Naive thymus-derived CD8-positive, alpha-beta T cell (primary cell): ENCODE results near the gene AAK1. TPM values are rescaled to one million over a fixed set of nuclear protein-coding genes. Genes with fewer than 3 reads are reported as not detected.
A peak's percentile ranks its signal among the peaks of the same experiment; 100 is the strongest.
"Not testable (repeated sequence)": the region's sequence is repeated elsewhere in the genome, so short reads cannot be mapped to it uniquely, and the experiment has no call there.

ENCODE experiments used
- ATAC-seq, 2 donors: fragments of 150-1000 bp; cut with Tn5 transposase in 1 of 2; sonication (Bioruptor Pico), chemical (Tn5 transposase) in 1 of 2; 1 replicate in 1 of 2; 2 replicates in 1 of 2; pipeline ENCODE4 v1.10.0; 2021; ENCODE audit warnings: mild to moderate bottlenecking in 2 of 2, moderate library complexity in 2 of 2
- POLR2A ChIA-PET: fragments of 350-600 bp; sonication (Branson Sonifier 250); formaldehyde crosslinking; loops from one replicate; lab custom pipeline; 2021; ENCODE audit warnings: antibody characterized with exemption; lab: Charles Lee
- DNase-seq, 10 donors: peaks; one replicate each; pipeline versions ENCODE4 v3.0.0 to v3.0.0-alpha.2; 2020 to 2022
- H3K27ac Mint-ChIP-seq, 10 donors: one replicate each; pipeline ENCODE4 v1.8.0; 2020 to 2022; ENCODE audit warnings: mild to moderate bottlenecking in 10 of 10, mixed read lengths in 10 of 10, moderate library complexity in 4 of 10, inconsistent platforms in 1 of 10
- H3K27me3 Mint-ChIP-seq, 5 donors: one replicate each; pipeline ENCODE4 v1.8.0; 2021 to 2022; ENCODE audit warnings: mixed read lengths in 5 of 5
- H3K36me3 Mint-ChIP-seq, 3 donors: one replicate each; pipeline ENCODE4 v1.8.0; 2020 to 2022; ENCODE audit warnings: mixed read lengths in 3 of 3, mild to moderate bottlenecking in 2 of 3, inconsistent platforms in 1 of 3
- H3K4me1 Mint-ChIP-seq, 4 donors: one replicate each; pipeline ENCODE4 v1.8.0; 2021 to 2022; ENCODE audit warnings: mixed read lengths in 4 of 4
- H3K4me3 Mint-ChIP-seq, 10 donors: one replicate each; pipeline ENCODE4 v1.8.0; 2020 to 2022; ENCODE audit warnings: mild to moderate bottlenecking in 10 of 10, mixed read lengths in 10 of 10, moderate library complexity in 6 of 10, inconsistent platforms in 1 of 10
- H3K9me3 Mint-ChIP-seq, 9 donors: one replicate each; pipeline ENCODE4 v1.8.0; 2020 to 2022; ENCODE audit warnings: mixed read lengths in 9 of 9, mild to moderate bottlenecking in 3 of 9, inconsistent platforms in 1 of 9, moderate library complexity in 1 of 9
- polyA plus RNA-seq, 3 donors: library from polyadenylated mRNA; unstranded; fragments of 300-500 nt; fragmentation: Illumina TruSeq; gene quantifications; one replicate each; pipeline ENCODE4 v1.2.3, GENCODE V29; 2021
- total RNA-seq, 8 experiments: library from RNA in 2 of 8; stranded (reverse) in 2 of 8; gene quantifications; one replicate each; pipeline ENCODE4 v1.2.3 and lab custom pipeline; 2021 to 2026

The AAK1 gene
- total and polyA plus RNA-seq, 5 experiments from 2014 or later: 59.8 to 222 (median 106) TPM

DNA sequence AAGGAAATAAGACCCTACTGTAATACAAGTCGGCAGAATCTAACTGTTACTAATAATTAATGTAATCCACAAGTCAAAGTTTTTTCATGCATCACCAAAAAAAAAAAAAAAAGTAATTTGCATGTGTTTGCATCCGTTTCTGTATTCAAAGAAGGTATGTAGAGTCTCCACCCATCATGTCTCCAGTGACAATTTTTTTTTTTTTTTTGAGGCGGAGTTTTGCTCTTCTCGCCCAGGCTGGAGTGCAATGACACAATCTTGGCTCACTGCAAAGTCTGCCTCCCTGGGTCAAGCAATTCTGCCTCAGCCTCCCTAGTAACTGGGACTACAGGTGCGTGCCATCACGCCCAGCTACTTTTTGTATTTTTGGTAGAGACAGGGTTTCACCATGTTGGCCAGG, 182.1 kb downstream of the AAK1 start:
- ATAC-seq (no peak), DNase-seq (no peak)
- Mint-ChIP-seq H3K36me3 (peaks cover 0 to 53% (median 32%) of the 10 kb centered on the region in 3 donors), H3K4me3 (no peak overlapping the region), H3K27ac (peak overlapping the region in 3 of 10 donors; percentile 49 to 69 (median 64)), H3K27me3 (no peaks in the 10 kb centered on the region), H3K4me1 (peaks cover 6 to 20% (median 10%) of the 10 kb centered on the region in 4 donors), H3K9me3 (no peaks in the 10 kb centered on the region)
- POLR2A ChIA-PET: no interaction called here

DNA sequence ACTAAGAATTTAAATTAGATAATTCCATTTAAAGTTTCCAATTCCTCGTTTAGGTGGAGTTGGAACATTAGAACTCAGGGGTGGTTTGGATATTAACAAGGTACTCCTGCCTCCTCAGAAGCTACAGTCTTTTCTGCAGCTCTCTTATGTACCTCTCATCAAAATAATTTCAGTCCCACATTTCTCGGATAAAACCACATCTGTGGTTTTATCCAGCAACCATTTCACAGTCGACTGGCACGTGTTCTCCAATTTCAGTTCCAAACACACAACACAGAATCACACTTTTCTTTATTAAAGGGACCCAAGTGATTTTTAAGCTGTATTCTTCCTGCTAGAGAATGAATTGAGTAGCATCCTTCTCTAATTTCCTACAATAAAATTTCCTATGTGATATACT, 183.6 kb downstream of the AAK1 start:
- H3K9me3 Mint-ChIP-seq: no peaks in the 10 kb centered on the region
- H3K36me3 Mint-ChIP-seq: peaks cover 0 to 38% (median 18%) of the 10 kb centered on the region in 3 donors
- H3K27ac Mint-ChIP-seq: peak overlapping the region in 9 of 10 donors; percentile 7 to 91 (median 65)
- H3K27me3 Mint-ChIP-seq: no peaks in the 10 kb centered on the region
- H3K4me3 Mint-ChIP-seq: no peak overlapping the region
- POLR2A ChIA-PET: no interaction called here
- peaks cover 14 to 22% (median 15%) of the 10 kb centered on the region in 4 donors for H3K4me1 Mint-ChIP-seq
- ATAC-seq (no peak), DNase-seq (no peak)

DNA sequence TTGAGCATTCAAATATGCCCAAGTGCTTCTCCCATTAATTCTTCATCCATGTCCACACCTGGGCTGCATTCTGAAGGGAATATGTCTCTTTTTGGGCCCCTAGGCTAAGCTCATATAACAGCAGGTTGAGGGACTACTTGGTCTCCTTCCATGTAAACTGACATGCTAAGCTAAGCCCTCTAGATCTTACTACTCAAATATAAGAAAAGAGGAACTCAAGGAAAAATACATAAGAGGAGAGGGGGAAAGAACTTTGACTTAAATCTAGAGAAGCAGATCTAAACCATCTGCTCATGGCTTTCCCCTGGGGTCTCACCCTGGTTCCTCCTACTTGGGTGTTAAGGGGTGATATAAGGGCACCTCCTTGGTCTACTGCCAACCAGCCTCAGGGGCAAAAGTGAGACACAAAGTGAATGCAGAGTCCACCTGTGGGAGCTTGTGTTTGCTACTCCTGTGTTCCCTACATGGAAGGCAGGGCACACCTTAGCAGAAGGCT, 186.5 kb downstream of the AAK1 start:
- Mint-ChIP-seq H3K9me3 (no peaks in the 10 kb centered on the region), H3K27me3 (no peaks in the 10 kb centered on the region), H3K36me3 (peaks cover 0 to 15% (median 9%) of the 10 kb centered on the region in 3 donors), H3K4me1 (peaks cover 18 to 22% (median 19%) of the 10 kb centered on the region in 4 donors), H3K27ac (peak overlapping the region; percentile 28 to 92 (median 78)), H3K4me3 (no peak overlapping the region)
- POLR2A ChIA-PET: no interaction called here
- DNase-seq: no peak
- peak in 1 of 2 donors; percentile 12 for ATAC-seq

DNA sequence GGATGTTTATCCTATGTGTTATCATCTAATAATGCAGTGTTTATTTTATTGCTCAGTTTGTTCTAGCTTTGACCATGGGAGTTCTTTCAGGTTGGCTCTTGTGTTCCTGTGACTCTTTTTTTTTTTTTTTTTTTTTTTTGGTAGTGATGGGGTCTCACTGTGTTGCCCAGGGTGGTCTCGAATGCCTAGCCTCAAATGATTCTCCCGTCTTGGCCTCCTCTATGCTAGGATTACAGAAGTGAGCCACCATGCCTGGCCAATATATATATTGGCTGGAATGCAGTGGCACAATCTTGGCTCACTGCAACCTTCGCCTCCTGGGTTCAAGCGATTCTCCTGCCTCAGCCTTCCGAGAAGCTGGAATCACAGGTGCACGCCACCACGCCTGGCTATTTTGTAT, 187.4 kb downstream of the AAK1 start:
- H3K9me3 Mint-ChIP-seq: no peaks in the 10 kb centered on the region
- POLR2A ChIA-PET: no interaction called here

DNA sequence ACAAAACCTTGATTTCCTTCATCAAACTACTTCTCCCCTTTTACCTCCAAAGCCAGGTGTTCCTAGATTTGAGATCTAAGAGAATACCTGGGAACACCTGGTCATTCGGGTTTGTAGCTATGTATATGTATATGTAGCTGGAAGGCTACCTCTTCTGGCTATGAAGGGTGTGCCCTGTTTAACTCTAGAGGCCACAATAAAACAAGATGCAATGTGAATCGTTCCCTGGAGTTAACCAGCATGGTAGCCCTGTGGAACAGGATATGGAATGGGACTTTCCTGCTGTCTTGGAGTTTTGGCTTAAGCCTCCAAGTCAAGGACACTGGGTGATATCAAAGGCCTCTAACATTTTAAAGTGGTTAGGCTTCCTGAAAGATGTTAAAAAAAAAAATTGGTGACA, 188.6 kb downstream of the AAK1 start:
- Mint-ChIP-seq H3K36me3 (peaks cover 0 to 6% (median 1%) of the 10 kb centered on the region in 3 donors), H3K27ac (peak overlapping the region in 5 of 10 donors; percentile 21 to 86 (median 42)), H3K27me3 (no peaks in the 10 kb centered on the region), H3K4me3 (peak overlapping the region in 1 of 10 donors; percentile 12), H3K4me1 (peaks cover 15 to 19% (median 17%) of the 10 kb centered on the region in 4 donors), H3K9me3 (no peaks in the 10 kb centered on the region)
- ATAC-seq (no peak), DNase-seq (no peak)
- POLR2A ChIA-PET: no interaction called here

More for the DNA sequence above, 187.4 kb downstream of the AAK1 start:
- no peak for ATAC-seq
- Mint-ChIP-seq H3K36me3 (peaks cover 0 to 7% (median 7%) of the 10 kb centered on the region in 3 donors), H3K4me3 (peak overlapping the region in 1 of 10 donors; percentile 55), H3K27ac (peak overlapping the region in 6 of 10 donors; percentile 7 to 88 (median 42)), H3K4me1 (peaks cover 16 to 22% (median 19%) of the 10 kb centered on the region in 4 donors), H3K27me3 (no peaks in the 10 kb centered on the region)
- no peak for DNase-seq

DNA sequence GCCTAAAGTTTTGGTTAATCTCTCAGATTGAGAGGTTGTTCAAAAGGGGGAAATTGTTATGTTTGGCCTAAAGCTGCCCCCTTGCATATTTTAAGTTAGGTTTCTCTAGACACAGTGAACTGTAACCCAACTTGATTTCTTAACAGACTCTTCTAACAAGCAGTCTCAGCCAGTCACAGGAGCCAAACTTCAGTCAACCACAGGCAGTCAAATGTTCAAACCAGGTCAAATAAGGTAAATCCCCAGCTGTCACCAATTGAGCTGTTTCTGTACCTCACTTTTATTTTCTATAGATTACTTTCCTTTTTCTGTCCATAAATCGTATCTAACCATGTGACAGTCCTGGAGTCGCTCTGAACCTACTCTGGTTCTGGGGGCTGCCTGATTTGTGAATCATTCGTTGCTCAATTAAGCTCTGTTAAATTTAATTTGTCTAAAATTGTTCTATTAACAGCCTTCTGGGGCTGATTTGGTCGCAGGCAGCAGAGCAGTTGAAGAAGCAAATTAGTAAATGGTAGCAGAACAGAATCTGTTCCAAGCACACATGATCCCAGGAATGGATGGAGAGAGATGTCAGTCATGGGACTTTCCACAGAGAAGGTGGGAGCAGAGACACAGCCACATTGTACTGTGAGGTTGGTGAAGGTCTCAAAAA, 189.9 kb downstream of the AAK1 start:
- H3K27ac Mint-ChIP-seq: peak overlapping the region in 3 of 10 donors; percentile 60 to 81 (median 76)
- POLR2A ChIA-PET: interaction anchor here (0.6 kb wide), 1 partner anchor 43 kb away, joined by 3 read pairs; no protein-coding TSS in a partner anchor
- no peaks in the 10 kb centered on the region for H3K27me3 Mint-ChIP-seq
- no peak for DNase-seq
- ATAC-seq: no peak
- no peak overlapping the region for H3K4me3 Mint-ChIP-seq
- no peaks in the 10 kb centered on the region for H3K9me3 Mint-ChIP-seq
- peaks cover 13 to 19% (median 15%) of the 10 kb centered on the region in 4 donors for H3K4me1 Mint-ChIP-seq
- H3K36me3 Mint-ChIP-seq: no peaks in the 10 kb centered on the region

DNA sequence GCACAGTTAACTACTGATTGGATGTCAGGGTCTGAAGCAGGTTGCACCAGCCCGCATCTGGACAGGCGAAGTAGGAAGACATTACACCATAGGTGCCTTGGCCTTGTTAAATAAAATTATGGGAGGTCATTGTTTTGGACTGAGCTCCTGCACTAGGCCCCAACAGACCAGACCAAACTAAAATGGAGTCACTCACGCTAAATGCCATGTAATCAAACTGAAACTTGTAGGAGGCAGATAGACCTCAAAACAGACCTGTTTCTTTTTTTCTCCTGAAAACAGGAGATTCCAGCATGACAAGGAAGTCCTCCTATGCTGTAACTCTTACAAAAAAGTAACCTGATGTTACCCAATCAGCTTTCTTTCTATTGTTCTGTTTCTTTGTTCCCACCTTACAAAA, 190.9 kb downstream of the AAK1 start:
- no peak for ATAC-seq

DNA sequence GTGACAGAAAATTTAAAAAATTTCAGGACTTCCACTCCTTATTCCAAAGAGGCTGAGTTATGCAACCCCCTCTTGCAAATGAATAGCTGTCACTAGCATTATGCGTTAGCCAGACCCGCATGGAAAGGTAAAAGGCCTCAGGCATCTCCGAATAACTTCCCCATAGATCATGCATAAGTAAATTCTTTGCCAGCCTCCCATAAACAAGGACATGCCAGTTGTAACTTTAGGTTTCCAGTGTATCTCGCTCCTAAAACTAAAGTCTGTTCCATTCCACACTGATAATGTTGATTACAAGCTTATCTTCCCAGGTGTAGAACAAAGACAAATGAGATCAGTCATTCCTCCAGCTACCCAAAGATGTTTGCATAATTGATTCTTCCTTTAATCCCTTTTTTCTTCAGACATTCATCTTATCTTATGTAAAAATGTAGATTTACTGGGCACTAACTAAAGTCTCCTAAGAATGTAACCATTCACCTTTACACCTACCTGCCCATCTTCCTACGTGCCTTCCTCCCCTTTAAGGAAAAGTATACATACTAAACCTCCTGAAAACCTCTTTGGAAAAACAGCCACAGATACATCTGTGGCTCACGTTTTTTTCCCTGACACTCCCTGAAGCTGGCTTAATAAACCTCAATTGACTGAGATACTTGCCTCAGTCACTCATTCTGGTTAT, 192.7 kb downstream of the AAK1 start:
- Mint-ChIP-seq H3K36me3 (peaks cover 0 to 4% (median 0%) of the 10 kb centered on the region in 3 donors), H3K27me3 (no peaks in the 10 kb centered on the region), H3K4me1 (peaks cover 6 to 13% (median 10%) of the 10 kb centered on the region in 4 donors), H3K4me3 (no peak overlapping the region), H3K27ac (no peak overlapping the region), H3K9me3 (no peaks in the 10 kb centered on the region)
- POLR2A ChIA-PET: no interaction called here
- ATAC-seq (no peak), DNase-seq (no peak)

More for the DNA sequence above, 190.9 kb downstream of the AAK1 start:
- Mint-ChIP-seq H3K36me3 (no peaks in the 10 kb centered on the region), H3K9me3 (no peaks in the 10 kb centered on the region), H3K27me3 (no peaks in the 10 kb centered on the region), H3K4me1 (peaks cover 10 to 19% (median 15%) of the 10 kb centered on the region in 4 donors), H3K27ac (peak overlapping the region in 1 of 10 donors; percentile 72), H3K4me3 (no peak overlapping the region)
- POLR2A ChIA-PET: interaction anchor here (0.6 kb wide), 1 partner anchor 632 kb away, joined by 3 read pairs; no protein-coding TSS in a partner anchor
- no peak for DNase-seq

DNA sequence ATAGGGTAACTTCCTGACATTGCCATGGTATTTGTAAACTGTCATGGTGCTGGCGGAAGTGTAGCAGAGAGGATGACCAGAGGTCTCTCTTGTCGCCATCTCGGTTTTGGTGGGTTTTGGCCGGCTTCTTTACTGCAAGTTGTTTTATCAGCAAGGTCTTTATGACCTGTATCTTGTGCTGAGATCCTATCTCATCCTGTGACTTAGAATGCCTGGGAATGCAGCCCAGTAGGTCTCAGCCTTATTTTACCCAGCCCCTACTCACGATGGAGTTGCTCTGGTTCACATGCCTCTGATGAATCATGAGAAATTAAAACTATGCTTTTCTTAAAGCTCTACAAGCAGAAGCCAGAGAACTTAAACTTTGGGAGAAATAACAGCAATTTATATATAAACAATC, 193.6 kb downstream of the AAK1 start:
- no peaks in the 10 kb centered on the region for H3K9me3 Mint-ChIP-seq
- POLR2A ChIA-PET: no interaction called here
- no peak for DNase-seq
- no peak overlapping the region for H3K27ac Mint-ChIP-seq
- ATAC-seq: no peak
- no peaks in the 10 kb centered on the region for H3K27me3 Mint-ChIP-seq
- H3K4me3 Mint-ChIP-seq: no peak overlapping the region
- H3K36me3 Mint-ChIP-seq: peaks cover 0 to 4% (median 0%) of the 10 kb centered on the region in 3 donors
- H3K4me1 Mint-ChIP-seq: peaks cover 2 to 7% (median 4%) of the 10 kb centered on the region in 4 donors

DNA sequence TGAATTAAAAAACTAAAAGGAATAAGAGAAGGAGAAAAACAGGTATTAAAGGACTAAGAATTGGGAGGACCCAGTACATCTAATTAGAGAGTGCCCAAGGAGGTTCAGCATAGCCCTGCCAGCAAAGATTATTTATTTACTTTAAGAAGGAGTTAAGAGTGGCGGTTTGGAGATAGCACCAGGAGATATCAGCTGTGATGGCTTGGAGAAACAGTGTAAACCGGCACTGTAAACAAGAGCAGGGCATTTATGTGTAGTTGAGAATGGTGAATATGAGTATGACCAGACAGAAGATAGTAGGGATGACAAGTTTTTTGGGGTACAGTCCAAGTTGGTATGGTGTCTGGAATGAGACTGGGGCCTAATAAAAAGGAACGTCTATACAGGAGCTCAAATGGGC, 199.9 kb downstream of the AAK1 start:
- H3K36me3 Mint-ChIP-seq: peaks cover 0 to 10% (median 9%) of the 10 kb centered on the region in 3 donors
- not testable (repeated sequence) for H3K4me3 Mint-ChIP-seq
- POLR2A ChIA-PET: interaction anchor here (0.6 kb wide), 1 partner anchor 331 kb away, joined by 5 read pairs; no protein-coding TSS in a partner anchor

DNA sequence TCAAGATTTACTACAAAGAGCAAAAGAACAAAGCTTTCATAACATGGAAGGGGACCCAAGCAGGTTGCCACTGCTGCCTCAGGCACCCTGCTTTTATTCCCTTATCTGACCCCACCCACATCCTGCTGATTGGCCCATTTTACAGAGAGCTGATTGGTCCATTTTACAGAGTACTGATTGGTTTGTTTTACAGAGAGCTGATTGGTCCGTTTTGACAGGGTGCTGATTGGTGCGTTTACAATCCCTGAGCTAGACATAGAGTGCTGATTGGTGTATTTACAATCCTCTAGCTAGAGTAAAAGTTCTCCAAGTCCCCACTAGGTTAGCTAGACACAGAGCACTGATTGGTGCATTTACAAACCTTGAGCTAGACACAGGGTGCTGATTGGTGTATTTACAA, 204.0 kb downstream of the AAK1 start:
- Mint-ChIP-seq H3K4me3 (peak overlapping the region in 5 of 10 donors; percentile 47 to 65 (median 58)), H3K27ac (peak overlapping the region; percentile 83 to 99 (median 92)), H3K4me1 (peaks cover 6 to 42% (median 36%) of the 10 kb centered on the region in 4 donors)
- H3K27me3 Mint-ChIP-seq, H3K9me3 Mint-ChIP-seq, H3K36me3 Mint-ChIP-seq, ATAC-seq: not testable (repeated sequence)
- DNase-seq: peak in 4 of 10 donors; percentile 20 to 36 (median 32)
- POLR2A ChIA-PET: interaction anchor here (0.5 kb wide), 1 partner anchor 604 kb away, joined by 3 read pairs; no protein-coding TSS in a partner anchor

More for the DNA sequence above, 199.9 kb downstream of the AAK1 start:
- not testable (repeated sequence) for H3K27me3 Mint-ChIP-seq, H3K4me1 Mint-ChIP-seq, H3K9me3 Mint-ChIP-seq, ATAC-seq, H3K27ac Mint-ChIP-seq, DNase-seq

DNA sequence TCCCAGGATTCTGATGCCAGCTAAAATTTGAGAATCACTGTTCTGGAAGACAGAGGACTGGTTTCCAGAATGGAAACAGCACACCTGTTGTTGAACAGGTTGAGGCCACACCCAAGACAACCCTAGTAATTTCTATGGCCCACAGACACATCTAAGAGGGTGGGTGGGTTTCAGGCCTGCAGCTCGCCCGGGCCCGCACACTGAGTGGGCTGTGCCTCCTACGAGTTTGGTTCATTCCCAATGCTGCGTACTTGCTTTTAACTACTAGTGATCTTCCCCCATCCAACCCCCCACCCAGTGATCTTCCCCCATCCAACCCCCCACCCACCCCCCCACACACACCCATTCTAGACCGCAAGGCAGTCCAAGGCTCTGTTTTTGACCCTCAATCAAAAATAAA, 205.0 kb downstream of the AAK1 start:
- Mint-ChIP-seq H3K36me3 (peaks cover 0 to 12% (median 9%) of the 10 kb centered on the region in 3 donors), H3K27ac (peak overlapping the region; percentile 94 to 100 (median 99)), H3K27me3 (no peaks in the 10 kb centered on the region), H3K4me3 (peak overlapping the region in 8 of 10 donors; percentile 19 to 98 (median 86)), H3K4me1 (peaks cover 7 to 46% (median 41%) of the 10 kb centered on the region in 4 donors), H3K9me3 (peaks cover 0 to 4% (median 0%) of the 10 kb centered on the region in 9 donors)
- DNase-seq: no peak
- no peak for ATAC-seq
- POLR2A ChIA-PET: no interaction called here
